SIG-M5 (cell line): ENCODE results near the gene LRWD1.

Experiments
- DNase-seq: peaks from one replicate; lab custom pipeline; 2025; lab: John Stamatoyannopoulos, UW

LRWD1 gene

DNA sequence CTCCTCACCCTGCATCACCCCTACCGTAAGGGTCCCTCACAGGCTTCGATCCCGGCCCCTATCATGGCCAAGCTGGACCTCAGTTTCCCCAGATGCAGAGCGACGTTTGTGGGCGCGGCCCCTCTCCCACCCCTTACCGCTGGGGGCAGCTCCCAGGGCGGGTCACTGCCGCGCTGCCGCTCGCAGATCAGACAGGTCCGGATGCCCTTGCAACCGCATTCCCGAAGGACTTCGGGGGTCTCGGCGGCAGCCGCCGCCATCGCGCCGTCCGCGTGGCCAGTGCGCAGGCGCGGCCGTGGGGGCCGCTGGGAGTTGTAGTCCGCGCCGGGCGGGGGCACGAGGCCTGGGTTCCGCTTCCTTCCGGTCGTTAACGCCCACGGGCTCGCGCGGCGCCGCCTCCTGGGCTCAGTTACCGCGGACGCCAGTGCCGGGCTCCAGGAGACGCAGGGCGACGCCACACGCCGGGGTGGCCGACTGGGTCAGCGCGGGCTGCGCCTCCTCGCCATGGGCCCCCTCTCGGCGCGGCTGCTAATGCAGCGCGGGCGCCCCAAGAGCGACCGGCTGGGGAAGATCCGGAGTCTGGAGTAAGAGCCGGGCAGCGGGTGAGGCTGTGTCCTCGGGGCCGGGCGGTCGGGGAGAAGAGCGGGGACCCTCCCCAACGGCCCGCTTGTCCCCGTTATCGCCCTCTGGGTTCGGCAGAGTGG lies at the start of gene LRWD1, which contains the start of gene ALKBH4:
Gene LRWD1 (plus strand): TSS at position 408 of the 704 bp plus-strand sequence. CDS start 97 bp downstream, at position 505.
Gene ALKBH4 (minus strand): TSS at position 287 of the 704 bp plus-strand sequence. CDS start 27 bp downstream, at position 260.
- DNase-seq, result peak; percentile 8

DNA sequence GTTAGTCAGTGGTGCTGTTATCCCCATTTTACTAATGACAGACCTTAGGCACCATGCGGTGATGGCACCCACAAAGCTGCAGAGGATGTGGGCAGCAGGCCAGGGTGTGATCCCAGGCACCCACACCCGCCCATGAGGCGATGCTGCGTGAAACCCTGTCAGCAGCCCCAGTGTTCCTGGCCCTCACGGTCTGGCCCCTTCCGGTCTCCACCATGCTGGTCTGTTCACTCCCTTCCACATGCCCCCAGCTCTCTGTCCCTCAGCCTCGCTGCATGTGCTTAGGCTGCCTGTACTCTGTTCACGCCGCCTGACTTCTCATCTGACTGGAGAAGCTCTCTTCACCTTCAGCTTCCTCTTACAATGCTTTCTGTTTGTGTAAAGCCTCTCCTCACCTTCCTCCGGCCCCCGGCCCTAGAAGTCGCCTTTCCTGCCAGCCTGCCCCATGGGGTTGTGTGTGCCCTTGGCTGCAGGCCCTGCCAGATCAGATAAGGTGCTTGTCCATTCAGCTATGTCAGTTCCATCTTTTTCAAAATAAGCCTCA lies 49.0 kb upstream of the LRWD1 start:
- DNase-seq, result no peak

DNA sequence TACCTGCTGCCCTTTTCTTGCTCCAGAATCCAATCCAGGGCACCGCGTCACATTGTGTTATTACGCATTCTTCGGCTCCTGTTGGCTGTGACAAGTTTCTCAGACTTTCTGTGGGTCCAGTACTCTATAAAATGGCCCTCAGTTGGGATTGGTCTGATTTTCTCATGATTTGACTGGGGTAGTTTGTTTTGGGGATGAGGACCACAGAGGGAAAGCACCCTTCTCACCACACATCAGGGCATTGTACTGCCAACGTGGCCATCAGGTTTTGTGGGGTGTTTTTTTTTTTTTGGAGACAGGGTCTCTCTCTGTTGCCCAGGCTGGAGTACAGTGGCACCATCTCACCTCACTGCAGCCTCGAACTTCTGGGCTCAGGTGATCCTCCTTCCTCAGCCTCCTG lies 48.4 kb upstream of the LRWD1 start:
- DNase-seq, result no peak

GRCh38 chr7:102417105-102417504 lies 47.7 kb upstream of the LRWD1 start:
- DNase-seq, result no peak

- DNase-seq, result no peak
Measured at GRCh38 chr7:102418592-102418991, 46.2 kb upstream of the LRWD1 start.

DNA sequence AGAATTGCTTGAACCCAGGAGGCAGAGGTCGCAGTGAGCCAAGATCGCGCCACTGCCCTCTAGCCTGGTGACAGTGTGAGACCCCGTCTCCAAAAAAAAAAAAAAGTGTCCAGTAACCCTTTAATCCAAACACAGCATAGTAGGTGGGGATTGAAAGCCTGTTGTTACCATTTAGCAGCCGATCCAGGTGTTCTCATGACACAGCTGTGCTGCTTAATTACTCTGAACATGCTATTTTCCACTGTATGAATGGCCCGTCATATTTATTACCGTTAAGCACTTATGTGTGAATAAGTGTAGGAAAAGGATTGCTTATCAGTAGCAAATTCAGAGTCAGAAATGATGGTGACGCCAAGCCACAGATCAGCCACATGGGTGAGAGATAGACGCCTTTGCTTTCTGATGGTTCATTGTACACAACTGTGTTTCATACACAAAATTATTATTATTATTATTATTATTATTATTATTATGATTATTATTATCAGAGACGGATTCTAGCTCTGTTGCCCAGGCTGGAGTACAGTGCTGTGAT lies 43.0 kb upstream of the LRWD1 start:
- no peak for DNase-seq

DNA sequence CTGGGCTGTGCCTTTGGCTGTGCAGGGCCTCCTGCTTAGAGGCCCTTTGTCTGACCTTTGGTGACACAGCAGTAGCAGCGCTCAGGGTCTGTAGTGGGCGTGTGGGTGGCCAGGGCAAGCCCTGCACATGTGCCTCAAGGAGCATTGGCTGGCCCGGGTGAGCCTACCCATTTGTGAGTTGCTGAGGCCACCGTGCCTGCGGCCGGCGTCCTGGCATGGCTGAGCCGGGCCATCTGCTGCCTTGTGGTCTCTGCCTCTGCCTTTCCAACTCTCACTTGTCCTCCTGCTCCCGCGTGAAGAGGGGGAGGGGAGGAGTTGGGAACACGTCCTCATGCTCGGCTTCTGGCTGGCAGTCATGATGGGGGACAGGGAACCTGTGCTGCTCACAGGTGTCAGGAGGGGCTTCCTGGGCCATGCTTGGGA lies 40.6 kb upstream of the LRWD1 start:
- no peak for DNase-seq

DNA sequence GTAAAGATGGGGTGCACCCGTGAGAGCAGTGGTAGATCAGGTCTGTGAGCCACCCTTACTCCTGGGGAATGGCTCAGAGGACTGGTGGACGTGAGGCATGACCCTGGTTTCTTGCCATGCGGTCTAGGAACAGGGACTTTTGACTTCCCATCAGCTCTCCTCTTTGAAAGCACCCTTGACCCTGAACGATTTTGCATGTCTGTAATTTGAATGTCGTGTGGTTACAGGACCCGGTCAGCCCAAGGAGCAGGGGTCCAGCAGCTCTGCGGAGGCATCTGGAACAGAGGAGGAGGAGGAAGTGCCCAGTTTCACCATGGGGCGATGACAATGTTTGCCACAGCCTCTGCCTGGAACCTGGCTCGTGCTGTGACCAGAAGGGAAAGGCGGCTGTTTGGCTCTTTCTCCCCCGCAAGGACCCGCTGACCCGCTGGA lies 40.0 kb upstream of the LRWD1 start:
- no peak for DNase-seq

- no peak for DNase-seq
Measured at GRCh38 chr7:102425639-102426267, 39.0 kb upstream of the LRWD1 start.

DNA sequence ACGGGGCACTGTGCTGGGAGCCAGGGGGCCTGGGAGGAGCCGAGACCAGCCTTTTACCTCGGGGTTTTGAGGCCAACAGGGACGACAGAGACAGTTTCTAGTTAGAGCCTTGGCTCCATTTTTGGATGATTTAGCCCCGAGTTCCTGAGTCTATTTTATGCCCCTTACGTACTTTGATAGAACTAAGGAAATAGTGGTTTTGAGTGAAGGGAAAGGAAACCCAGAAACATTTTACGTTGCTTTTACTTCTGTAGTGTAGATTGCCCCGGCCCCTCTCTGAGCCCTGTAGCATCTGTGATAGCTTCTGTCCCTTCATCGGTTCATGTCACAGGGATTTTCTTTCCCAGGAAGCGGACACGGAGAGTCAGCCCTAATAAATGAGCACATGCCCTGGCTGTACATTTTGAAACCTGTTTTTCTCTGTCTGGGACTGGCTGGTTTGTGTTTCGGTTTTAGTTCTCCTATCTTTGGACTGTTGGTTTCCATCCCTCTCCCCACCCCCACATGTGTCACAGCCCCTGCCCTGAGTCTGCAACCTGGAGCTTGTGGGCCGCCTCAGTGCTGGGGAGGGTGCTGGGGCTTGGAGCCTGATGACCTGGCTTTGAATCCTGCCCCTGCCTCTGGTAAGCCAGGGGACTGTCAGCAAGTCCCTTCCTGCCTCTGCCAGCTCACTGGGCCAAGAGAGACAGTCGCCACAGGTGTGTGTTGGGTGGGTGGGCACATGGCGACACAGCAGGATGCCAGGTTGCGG lies 38.3 kb upstream of the LRWD1 start:
- DNase-seq, result peak; percentile 44

GRCh38 chr7:102427019-102427405 lies 37.8 kb upstream of the LRWD1 start:
- no peak for DNase-seq

GRCh38 chr7:102429141-102429899 lies 35.5 kb upstream of the LRWD1 start:
- DNase-seq, result no peak

- no peak for DNase-seq
Measured at GRCh38 chr7:102431617-102432298, 33.0 kb upstream of the LRWD1 start.

- no peak for DNase-seq
Measured at GRCh38 chr7:102432442-102433218, 32.2 kb upstream of the LRWD1 start.

DNA sequence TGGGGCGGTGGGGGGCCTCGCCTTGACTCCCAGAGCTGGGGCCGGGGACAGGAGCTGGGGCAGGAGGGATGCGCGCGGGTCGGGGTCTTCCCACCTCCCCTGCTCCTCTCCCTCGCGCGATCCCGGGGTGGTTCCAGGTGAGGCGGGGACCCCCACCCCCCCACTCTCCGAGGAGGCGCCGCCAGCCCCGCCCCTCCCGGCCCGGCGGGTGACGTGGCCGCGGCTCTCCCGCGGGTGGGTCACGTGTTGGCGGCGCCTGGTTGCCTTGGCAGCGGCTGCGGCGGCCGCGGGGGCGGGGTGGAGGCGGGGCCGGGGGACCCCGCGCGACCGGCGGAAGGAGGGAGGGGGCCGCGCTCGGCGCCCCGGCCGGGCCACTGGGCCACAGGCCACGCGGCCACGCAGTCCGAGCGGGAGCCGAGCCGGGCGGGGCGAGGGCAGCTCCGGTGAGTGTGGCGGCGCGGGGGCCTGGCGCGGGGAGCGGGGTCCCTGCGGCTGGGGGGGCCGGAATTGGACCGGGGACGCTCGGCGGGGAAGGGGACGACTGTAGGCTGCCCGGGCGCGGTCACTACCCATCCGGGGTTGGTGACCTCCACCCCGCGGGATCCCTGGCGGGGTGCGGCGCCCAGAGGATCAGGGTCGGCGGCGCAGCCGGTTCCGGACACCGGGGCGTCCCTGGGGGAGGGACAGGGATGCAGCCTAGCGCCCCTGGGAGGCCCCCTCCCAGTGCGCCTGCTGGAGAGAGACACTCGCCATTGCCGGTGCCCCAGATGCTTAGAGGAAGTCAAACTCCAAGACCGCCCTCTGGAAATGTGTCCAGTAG lies 31.4 kb upstream of the LRWD1 start, which contains the start of gene ORAI2:
Gene ORAI2 (plus strand): TSS at position 357 of the 820 bp plus-strand sequence. CDS start 5,382 bp downstream, outside the sequence.
- no peak for DNase-seq

DNA sequence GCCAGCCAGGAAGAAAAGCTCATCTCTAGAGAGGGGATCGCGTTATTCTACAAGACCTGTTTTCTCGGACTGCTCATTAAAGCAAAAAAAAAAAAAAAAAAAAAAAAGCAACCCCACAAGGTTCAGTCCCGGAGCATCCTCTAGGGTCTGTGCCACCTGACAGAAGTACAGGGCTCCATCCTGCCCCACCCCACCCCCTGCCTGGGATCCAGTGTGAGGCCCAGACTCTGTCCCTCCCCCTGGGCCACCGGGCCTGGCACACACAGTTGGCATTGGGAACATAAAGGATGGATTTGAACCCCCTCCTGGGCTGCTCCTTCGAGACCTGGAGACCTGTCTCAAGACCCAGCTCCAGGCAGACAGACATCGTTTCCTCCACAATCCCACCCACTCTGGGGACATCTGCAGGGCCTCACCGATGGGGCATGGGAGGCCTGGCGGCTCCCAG lies 30.7 kb upstream of the LRWD1 start:
- DNase-seq, result no peak

DNA sequence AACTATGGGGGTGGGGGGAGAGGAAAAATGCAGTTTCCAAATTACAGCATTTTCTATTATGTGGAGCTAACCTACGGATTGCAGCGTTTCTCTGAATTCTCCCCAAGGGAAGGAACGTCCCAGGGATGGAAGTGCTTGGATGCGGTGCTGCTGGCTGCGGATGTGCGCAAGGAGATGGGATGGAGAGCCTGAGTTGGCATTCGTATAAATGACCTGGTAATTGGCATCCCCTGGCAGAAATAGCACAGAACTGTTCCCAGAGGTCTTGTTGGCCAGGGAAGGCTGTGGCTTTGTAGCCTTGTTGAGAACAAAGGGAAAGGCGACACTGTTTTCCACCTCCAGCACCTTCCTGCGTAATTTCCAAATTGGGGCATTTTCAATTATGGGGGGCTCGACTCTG lies 28.7 kb upstream of the LRWD1 start:
- DNase-seq, result no peak

- DNase-seq, result no peak
Measured at GRCh38 chr7:102439963-102440795, 24.6 kb upstream of the LRWD1 start.
